PFSK-1 (cell line): ENCODE data around the gene SAMD14.

Experiments used
- FOXP2 ChIP-seq: optimal IDR thresholded peaks from 2 replicates; pipeline ENCODE3; 2011; ENCODE audit warnings: borderline replicate concordance, control low read depth, inconsistent platforms; ENCODE audit not compliant: insufficient read depth; ENCODE audit errors: extremely low read length, extremely low read depth
- POLR2AphosphoS5 ChIP-seq: IDR thresholded peaks from 2 replicates; pipeline ENCODE4 v1.6.1; 2012; ENCODE audit warnings: low read depth, mild to moderate bottlenecking, control low read depth, low read length, moderate library complexity
- SIN3A ChIP-seq: IDR thresholded peaks from 2 replicates; pipeline ENCODE4 v1.6.1; 2012; ENCODE audit warnings: mild to moderate bottlenecking, low read length, moderate library complexity, borderline replicate concordance; ENCODE audit not compliant: insufficient read depth
- TAF1 ChIP-seq: IDR thresholded peaks from 2 replicates; pipeline ENCODE4 v1.6.1; 2012; ENCODE audit warnings: low read length, control low read depth, borderline replicate concordance; ENCODE audit not compliant: insufficient read depth
- TF ChIP-seq, protein P1 (sequence below), 2 experiments: IDR thresholded peaks; 2 replicates each; pipeline versions ENCODE4 v1.6.1 to v1.8.0; 2011 to 2012; ENCODE audit warnings: low read depth in 2 of 2, low read length in 2 of 2, control low read depth in 1 of 2, inconsistent platforms in 1 of 2, mild to moderate bottlenecking in 1 of 2, moderate library complexity in 1 of 2; ENCODE audit not compliant: insufficient read depth in 1 of 2

- TF ChIP-seq POLR2AphosphoS5 (no peak), TAF1 (no peak), FOXP2 (no peak), SIN3A (no peak)
- TF ChIP-seq, protein P1, sequence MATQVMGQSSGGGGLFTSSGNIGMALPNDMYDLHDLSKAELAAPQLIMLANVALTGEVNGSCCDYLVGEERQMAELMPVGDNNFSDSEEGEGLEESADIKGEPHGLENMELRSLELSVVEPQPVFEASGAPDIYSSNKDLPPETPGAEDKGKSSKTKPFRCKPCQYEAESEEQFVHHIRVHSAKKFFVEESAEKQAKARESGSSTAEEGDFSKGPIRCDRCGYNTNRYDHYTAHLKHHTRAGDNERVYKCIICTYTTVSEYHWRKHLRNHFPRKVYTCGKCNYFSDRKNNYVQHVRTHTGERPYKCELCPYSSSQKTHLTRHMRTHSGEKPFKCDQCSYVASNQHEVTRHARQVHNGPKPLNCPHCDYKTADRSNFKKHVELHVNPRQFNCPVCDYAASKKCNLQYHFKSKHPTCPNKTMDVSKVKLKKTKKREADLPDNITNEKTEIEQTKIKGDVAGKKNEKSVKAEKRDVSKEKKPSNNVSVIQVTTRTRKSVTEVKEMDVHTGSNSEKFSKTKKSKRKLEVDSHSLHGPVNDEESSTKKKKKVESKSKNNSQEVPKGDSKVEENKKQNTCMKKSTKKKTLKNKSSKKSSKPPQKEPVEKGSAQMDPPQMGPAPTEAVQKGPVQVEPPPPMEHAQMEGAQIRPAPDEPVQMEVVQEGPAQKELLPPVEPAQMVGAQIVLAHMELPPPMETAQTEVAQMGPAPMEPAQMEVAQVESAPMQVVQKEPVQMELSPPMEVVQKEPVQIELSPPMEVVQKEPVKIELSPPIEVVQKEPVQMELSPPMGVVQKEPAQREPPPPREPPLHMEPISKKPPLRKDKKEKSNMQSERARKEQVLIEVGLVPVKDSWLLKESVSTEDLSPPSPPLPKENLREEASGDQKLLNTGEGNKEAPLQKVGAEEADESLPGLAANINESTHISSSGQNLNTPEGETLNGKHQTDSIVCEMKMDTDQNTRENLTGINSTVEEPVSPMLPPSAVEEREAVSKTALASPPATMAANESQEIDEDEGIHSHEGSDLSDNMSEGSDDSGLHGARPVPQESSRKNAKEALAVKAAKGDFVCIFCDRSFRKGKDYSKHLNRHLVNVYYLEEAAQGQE (IDR thresholded peaks at IDR 0.05; ENCODE audit: insufficient read depth in 1 of 2, low read depth in 2 of 2, low read length in 2 of 2), result no peak
Observed at GRCh38 chr17:50144845-50145531, 15.0 kb upstream of the SAMD14 start.
